H1 (cell line): ENCODE results near the gene VPS41. TPM values are rescaled to one million over a fixed set of nuclear protein-coding genes. Genes with fewer than 3 reads are reported as not detected.

Experiments
- BACH1 ChIP-seq: IDR thresholded peaks from 2 replicates; pipeline ENCODE4 v1.6.1; 2012; ENCODE audit warnings: low read length, improper control_type of control experiment
- BCL11A ChIP-seq, 2 experiments: IDR thresholded peaks; one replicate each; pipeline ENCODE4 v1.6.1; 2011; ENCODE audit warnings: low read depth in 2 of 2, low read length in 2 of 2, mild to moderate bottlenecking in 2 of 2
- CBX8 ChIP-seq: fragments of 300-800, 300-1000 bp; sonication (generic); IDR thresholded peaks from 2 replicates; pipeline ENCODE4 v1.7.1; 2016; ENCODE audit warnings: low read depth, low read length, borderline replicate concordance
- NANOG ChIP-seq: IDR thresholded peaks from 2 replicates; pipeline ENCODE4 v1.6.1; 2011; ENCODE audit warnings: low read length, low read depth, mild to moderate bottlenecking, inconsistent platforms; ENCODE audit not compliant: insufficient read depth, poor library complexity, severe bottlenecking
- NRF1 ChIP-seq: IDR thresholded peaks from 2 replicates; pipeline ENCODE4 v1.6.1; 2011; ENCODE audit warnings: mild to moderate bottlenecking, low read depth, low read length, improper control_type of control experiment
- POLR2A ChIP-seq, 2 experiments: IDR thresholded peaks; 1 replicate in 1 of 2; 2 replicates in 1 of 2; pipeline ENCODE4 v1.6.1; 2011; ENCODE audit warnings: low read depth in 2 of 2, low read length in 2 of 2, mild to moderate bottlenecking in 2 of 2; ENCODE audit errors: control extremely low read depth in 1 of 2
- SIX5 ChIP-seq: IDR thresholded peaks from 2 replicates; pipeline ENCODE4 v1.6.1; 2011; ENCODE audit warnings: mild to moderate bottlenecking, low read depth, low read length
- SP1 ChIP-seq: IDR thresholded peaks from 2 replicates; pipeline ENCODE4 v1.6.1; 2011; ENCODE audit warnings: low read depth, low read length
- polyA plus RNA-seq, 7 experiments: library from polyadenylated mRNA; depleted of rRNA in 3 of 7; stranded (reverse) in 5 of 7; unstranded in 2 of 7; fragments of >200 nt in 5 of 7; fragments of 200-250 nt in 2 of 7; gene quantifications; 1 replicate in 5 of 7; 2 replicates in 1 of 7; 4 replicates in 1 of 7; pipeline versions ENCODE4 v1.2.1 to v1.2.3, GENCODE V29; 2011 to 2013; ENCODE audit warnings: missing spikeins in 2 of 7, mixed read lengths in 2 of 7
- total RNA-seq: library from RNA; stranded (reverse); fragmentation: NEBNext Ultra II Directional; extraction: Animal tissue kit (Norgen Biotek cat#: 25700); gene quantifications from 2 replicates; pipeline ENCODE4 v1.2.1, GENCODE V29; 2021
- TF ChIP-seq, protein P1 (sequence below): fragments of 300-600 bp; sonication (generic); IDR thresholded peaks from 2 replicates; pipeline ENCODE4 v1.7.1; 2012; ENCODE audit warnings: low read length, moderate library complexity, mild to moderate bottlenecking, inconsistent platforms; ENCODE audit not compliant: insufficient replicate concordance
- TF ChIP-seq, protein P2 (sequence below): IDR thresholded peaks from 2 replicates; pipeline ENCODE4 v1.6.1; 2012; ENCODE audit warnings: low read length, inconsistent platforms
- TF ChIP-seq, protein P3 (sequence below): IDR thresholded peaks from 2 replicates; pipeline ENCODE4 v1.6.1; 2012; ENCODE audit warnings: inconsistent platforms

VPS41 gene
- total and polyA plus RNA-seq, 2 of the 8 experiments (the other 6 are each of a cell fraction or from before 2014, with no cell fraction given), result 10.7 to 63.3 TPM

DNA sequence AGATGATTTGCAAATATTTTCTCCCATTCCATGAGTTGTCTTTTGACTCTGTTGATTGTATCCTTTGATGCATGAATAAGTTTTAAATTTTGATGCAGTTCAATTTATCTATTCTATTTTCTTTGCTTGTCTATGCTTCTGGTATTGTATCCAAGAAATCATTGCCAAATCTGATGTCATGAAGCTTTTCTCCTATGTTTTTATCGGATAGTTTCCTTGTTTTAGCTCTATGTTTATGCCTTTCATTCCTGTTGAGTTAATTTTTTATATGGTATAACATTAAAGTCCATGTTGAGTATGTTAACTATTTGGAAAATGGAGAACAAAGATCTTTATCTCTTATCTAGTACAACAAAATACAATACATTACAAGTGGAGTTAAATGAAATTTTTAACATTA lies 27.6 kb upstream of the VPS41 start (continued):
- TF ChIP-seq, protein P1, sequence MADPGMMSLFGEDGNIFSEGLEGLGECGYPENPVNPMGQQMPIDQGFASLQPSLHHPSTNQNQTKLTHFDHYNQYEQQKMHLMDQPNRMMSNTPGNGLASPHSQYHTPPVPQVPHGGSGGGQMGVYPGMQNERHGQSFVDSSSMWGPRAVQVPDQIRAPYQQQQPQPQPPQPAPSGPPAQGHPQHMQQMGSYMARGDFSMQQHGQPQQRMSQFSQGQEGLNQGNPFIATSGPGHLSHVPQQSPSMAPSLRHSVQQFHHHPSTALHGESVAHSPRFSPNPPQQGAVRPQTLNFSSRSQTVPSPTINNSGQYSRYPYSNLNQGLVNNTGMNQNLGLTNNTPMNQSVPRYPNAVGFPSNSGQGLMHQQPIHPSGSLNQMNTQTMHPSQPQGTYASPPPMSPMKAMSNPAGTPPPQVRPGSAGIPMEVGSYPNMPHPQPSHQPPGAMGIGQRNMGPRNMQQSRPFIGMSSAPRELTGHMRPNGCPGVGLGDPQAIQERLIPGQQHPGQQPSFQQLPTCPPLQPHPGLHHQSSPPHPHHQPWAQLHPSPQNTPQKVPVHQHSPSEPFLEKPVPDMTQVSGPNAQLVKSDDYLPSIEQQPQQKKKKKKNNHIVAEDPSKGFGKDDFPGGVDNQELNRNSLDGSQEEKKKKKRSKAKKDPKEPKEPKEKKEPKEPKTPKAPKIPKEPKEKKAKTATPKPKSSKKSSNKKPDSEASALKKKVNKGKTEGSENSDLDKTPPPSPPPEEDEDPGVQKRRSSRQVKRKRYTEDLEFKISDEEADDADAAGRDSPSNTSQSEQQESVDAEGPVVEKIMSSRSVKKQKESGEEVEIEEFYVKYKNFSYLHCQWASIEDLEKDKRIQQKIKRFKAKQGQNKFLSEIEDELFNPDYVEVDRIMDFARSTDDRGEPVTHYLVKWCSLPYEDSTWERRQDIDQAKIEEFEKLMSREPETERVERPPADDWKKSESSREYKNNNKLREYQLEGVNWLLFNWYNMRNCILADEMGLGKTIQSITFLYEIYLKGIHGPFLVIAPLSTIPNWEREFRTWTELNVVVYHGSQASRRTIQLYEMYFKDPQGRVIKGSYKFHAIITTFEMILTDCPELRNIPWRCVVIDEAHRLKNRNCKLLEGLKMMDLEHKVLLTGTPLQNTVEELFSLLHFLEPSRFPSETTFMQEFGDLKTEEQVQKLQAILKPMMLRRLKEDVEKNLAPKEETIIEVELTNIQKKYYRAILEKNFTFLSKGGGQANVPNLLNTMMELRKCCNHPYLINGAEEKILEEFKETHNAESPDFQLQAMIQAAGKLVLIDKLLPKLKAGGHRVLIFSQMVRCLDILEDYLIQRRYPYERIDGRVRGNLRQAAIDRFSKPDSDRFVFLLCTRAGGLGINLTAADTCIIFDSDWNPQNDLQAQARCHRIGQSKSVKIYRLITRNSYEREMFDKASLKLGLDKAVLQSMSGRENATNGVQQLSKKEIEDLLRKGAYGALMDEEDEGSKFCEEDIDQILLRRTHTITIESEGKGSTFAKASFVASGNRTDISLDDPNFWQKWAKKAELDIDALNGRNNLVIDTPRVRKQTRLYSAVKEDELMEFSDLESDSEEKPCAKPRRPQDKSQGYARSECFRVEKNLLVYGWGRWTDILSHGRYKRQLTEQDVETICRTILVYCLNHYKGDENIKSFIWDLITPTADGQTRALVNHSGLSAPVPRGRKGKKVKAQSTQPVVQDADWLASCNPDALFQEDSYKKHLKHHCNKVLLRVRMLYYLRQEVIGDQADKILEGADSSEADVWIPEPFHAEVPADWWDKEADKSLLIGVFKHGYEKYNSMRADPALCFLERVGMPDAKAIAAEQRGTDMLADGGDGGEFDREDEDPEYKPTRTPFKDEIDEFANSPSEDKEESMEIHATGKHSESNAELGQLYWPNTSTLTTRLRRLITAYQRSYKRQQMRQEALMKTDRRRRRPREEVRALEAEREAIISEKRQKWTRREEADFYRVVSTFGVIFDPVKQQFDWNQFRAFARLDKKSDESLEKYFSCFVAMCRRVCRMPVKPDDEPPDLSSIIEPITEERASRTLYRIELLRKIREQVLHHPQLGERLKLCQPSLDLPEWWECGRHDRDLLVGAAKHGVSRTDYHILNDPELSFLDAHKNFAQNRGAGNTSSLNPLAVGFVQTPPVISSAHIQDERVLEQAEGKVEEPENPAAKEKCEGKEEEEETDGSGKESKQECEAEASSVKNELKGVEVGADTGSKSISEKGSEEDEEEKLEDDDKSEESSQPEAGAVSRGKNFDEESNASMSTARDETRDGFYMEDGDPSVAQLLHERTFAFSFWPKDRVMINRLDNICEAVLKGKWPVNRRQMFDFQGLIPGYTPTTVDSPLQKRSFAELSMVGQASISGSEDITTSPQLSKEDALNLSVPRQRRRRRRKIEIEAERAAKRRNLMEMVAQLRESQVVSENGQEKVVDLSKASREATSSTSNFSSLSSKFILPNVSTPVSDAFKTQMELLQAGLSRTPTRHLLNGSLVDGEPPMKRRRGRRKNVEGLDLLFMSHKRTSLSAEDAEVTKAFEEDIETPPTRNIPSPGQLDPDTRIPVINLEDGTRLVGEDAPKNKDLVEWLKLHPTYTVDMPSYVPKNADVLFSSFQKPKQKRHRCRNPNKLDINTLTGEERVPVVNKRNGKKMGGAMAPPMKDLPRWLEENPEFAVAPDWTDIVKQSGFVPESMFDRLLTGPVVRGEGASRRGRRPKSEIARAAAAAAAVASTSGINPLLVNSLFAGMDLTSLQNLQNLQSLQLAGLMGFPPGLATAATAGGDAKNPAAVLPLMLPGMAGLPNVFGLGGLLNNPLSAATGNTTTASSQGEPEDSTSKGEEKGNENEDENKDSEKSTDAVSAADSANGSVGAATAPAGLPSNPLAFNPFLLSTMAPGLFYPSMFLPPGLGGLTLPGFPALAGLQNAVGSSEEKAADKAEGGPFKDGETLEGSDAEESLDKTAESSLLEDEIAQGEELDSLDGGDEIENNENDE, result no peak
- no peak for TF ChIP-seq BCL11A (IDR thresholded peaks at IDR 0.05; ENCODE audit: low read depth in 2 of 2, low read length in 2 of 2)
- TF ChIP-seq, protein P2, sequence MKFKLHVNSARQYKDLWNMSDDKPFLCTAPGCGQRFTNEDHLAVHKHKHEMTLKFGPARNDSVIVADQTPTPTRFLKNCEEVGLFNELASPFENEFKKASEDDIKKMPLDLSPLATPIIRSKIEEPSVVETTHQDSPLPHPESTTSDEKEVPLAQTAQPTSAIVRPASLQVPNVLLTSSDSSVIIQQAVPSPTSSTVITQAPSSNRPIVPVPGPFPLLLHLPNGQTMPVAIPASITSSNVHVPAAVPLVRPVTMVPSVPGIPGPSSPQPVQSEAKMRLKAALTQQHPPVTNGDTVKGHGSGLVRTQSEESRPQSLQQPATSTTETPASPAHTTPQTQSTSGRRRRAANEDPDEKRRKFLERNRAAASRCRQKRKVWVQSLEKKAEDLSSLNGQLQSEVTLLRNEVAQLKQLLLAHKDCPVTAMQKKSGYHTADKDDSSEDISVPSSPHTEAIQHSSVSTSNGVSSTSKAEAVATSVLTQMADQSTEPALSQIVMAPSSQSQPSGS, result no peak
- no peak for TF ChIP-seq BACH1
- no peak for TF ChIP-seq SIX5
- no peak for TF ChIP-seq POLR2A (IDR thresholded peaks at IDR 0.05; ENCODE audit: control extremely low read depth in 1 of 2, low read depth in 2 of 2, low read length in 2 of 2)
- no peak for TF ChIP-seq CBX8
- TF ChIP-seq NANOG, result no peak
- TF ChIP-seq, protein P3, sequence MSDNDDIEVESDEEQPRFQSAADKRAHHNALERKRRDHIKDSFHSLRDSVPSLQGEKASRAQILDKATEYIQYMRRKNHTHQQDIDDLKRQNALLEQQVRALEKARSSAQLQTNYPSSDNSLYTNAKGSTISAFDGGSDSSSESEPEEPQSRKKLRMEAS, result no peak
- TF ChIP-seq NRF1, result no peak
- TF ChIP-seq SP1, result no peak
